HG02678 (cell line): ENCODE results near the gene VASH1.

Experiments
- ATAC-seq: cut with Tn5 transposase; IDR thresholded peaks from one replicate; pipeline ENCODE4 v1.9.1; 2021; ENCODE audit warnings: mild to moderate bottlenecking, moderate library complexity; ENCODE audit not compliant: unreplicated experiment

The VASH1 gene

GRCh38 chr14:76770521-76771436, 9.5 kb downstream of the VASH1 start:
- ATAC-seq, result no peak

- no peak for ATAC-seq
Measured at GRCh38 chr14:76771437-76771980, 10.2 kb downstream of the VASH1 start.

- ATAC-seq, result no peak
Measured at GRCh38 chr14:76772300-76773187, 11.3 kb downstream of the VASH1 start.

GRCh38 chr14:76773188-76773885, 12.1 kb downstream of the VASH1 start:
- no peak for ATAC-seq

GRCh38 chr14:76773956-76774820, 12.9 kb downstream of the VASH1 start:
- no peak for ATAC-seq

GRCh38 chr14:76774821-76775694, 13.8 kb downstream of the VASH1 start:
- ATAC-seq, result no peak

GRCh38 chr14:76775695-76776427, 14.6 kb downstream of the VASH1 start:
- no peak for ATAC-seq

GRCh38 chr14:76776428-76777251, 15.4 kb downstream of the VASH1 start:
- ATAC-seq, result no peak

GRCh38 chr14:76777721-76778120, 16.5 kb downstream of the VASH1 start:
- no peak for ATAC-seq

GRCh38 chr14:76778546-76779215, 17.4 kb downstream of the VASH1 start:
- no peak for ATAC-seq

- no peak for ATAC-seq
Measured at GRCh38 chr14:76779221-76780057, 18.2 kb downstream of the VASH1 start.

GRCh38 chr14:76780058-76780345, 18.7 kb downstream of the VASH1 start:
- ATAC-seq, result no peak

GRCh38 chr14:76780360-76780759, 19.1 kb downstream of the VASH1 start:
- no peak for ATAC-seq

- no peak for ATAC-seq
Measured at GRCh38 chr14:76780875-76781647, 19.8 kb downstream of the VASH1 start.

- ATAC-seq, result no peak
Measured at GRCh38 chr14:76781648-76782051, 20.4 kb downstream of the VASH1 start.
